OCI-M2 (cell line): ENCODE measurements around the gene DPP6.
A peak's percentile ranks its signal among the peaks of the same experiment; 100 is the strongest.

Experiments
- DNase-seq: peaks from one replicate; lab custom pipeline; 2025; ENCODE audit not compliant: unreplicated experiment; lab: John Stamatoyannopoulos, UW

Gene DPP6

GRCh38 chr7:154440651-154441050 is 388.5 kb downstream of the DPP6 start:
- no peak for DNase-seq

- no peak for DNase-seq
Observed at GRCh38 chr7:154441811-154442210, 389.6 kb downstream of the DPP6 start.

- no peak for DNase-seq
Observed at GRCh38 chr7:154442939-154443338, 390.7 kb downstream of the DPP6 start.

GRCh38 chr7:154450451-154450850 is 398.3 kb downstream of the DPP6 start:
- DNase-seq, result no peak

- no peak for DNase-seq
Observed at GRCh38 chr7:154451480-154452457, 399.6 kb downstream of the DPP6 start.

GRCh38 chr7:154463794-154464193 is 411.6 kb downstream of the DPP6 start:
- no peak for DNase-seq

GRCh38 chr7:154469652-154470051 is 417.5 kb downstream of the DPP6 start:
- DNase-seq, result no peak

GRCh38 chr7:154472343-154472742 is 420.1 kb downstream of the DPP6 start:
- no peak for DNase-seq

GRCh38 chr7:154473360-154473759 is 421.2 kb downstream of the DPP6 start:
- no peak for DNase-seq

GRCh38 chr7:154474903-154475520 is 422.8 kb downstream of the DPP6 start:
- DNase-seq, result no peak

- DNase-seq, result no peak
Observed at GRCh38 chr7:154475864-154476263, 423.7 kb downstream of the DPP6 start.

- no peak for DNase-seq
Observed at GRCh38 chr7:154480817-154481216, 428.6 kb downstream of the DPP6 start.

- no peak for DNase-seq
Observed at GRCh38 chr7:154482863-154483262, 430.7 kb downstream of the DPP6 start.

- DNase-seq, result no peak
Observed at GRCh38 chr7:154484406-154484805, 432.2 kb downstream of the DPP6 start.

GRCh38 chr7:154484943-154485342 is 432.7 kb downstream of the DPP6 start:
- DNase-seq, result no peak

- no peak for DNase-seq
Observed at GRCh38 chr7:154489897-154490296, 437.7 kb downstream of the DPP6 start.

- no peak for DNase-seq
Observed at GRCh38 chr7:154493594-154493993, 441.4 kb downstream of the DPP6 start.

GRCh38 chr7:154497751-154498150 is 445.6 kb downstream of the DPP6 start:
- DNase-seq, result no peak

GRCh38 chr7:154503962-154504550 is 451.9 kb downstream of the DPP6 start:
- DNase-seq, result peak; percentile 7

GRCh38 chr7:154504918-154505317 is 452.7 kb downstream of the DPP6 start:
- no peak for DNase-seq

- no peak for DNase-seq
Observed at GRCh38 chr7:154505362-154505761, 453.2 kb downstream of the DPP6 start.

- DNase-seq, result no peak
Observed at GRCh38 chr7:154509192-154509591, 457.0 kb downstream of the DPP6 start.
